Astrocyte of the spinal cord (primary cell): ENCODE results near the gene ARHGAP26.

Experiments used
- DNase-seq: peaks from one replicate; pipeline ENCODE4 v3.0.0; 2011; ENCODE audit warnings: low read depth, low spot score
- H3K4me3 ChIP-seq: 2 replicates; pipeline ENCODE4 v1.5.1; 2011; ENCODE audit warnings: low read depth, mild to moderate bottlenecking, low read length, moderate library complexity
- in situ Hi-C: cut with HindIII; loops from 2 replicates; pipeline ENCODE4 v1.10.0; 2017; ENCODE audit warnings: low sequenced_read_pairs
- TF ChIP-seq, protein P1 (sequence below): IDR thresholded peaks from 2 replicates; pipeline ENCODE4 v1.5.1; 2012; ENCODE audit warnings: low read depth, mild to moderate bottlenecking, low read length, inconsistent platforms

The ARHGAP26 gene

DNA sequence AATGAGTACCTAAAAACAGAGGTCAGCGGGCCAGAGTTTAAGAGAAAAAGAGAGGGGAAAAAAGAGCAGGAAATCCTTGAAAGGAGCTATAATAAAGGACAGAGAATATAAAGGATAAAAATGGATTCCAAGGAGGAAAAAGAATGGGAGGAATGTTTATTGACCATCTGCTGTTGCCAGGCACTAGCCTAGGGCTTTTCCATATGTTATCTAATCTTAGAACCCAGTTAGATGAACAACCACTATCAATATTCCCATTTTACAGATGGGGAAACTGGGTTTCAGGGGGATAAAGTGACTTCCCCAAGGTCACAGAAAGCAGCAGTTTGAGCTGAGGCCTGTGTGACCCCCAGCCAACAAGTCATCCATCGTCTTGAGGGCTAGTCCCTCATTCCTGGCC, 400.8 kb downstream of the ARHGAP26 start:
- no peak for DNase-seq

DNA sequence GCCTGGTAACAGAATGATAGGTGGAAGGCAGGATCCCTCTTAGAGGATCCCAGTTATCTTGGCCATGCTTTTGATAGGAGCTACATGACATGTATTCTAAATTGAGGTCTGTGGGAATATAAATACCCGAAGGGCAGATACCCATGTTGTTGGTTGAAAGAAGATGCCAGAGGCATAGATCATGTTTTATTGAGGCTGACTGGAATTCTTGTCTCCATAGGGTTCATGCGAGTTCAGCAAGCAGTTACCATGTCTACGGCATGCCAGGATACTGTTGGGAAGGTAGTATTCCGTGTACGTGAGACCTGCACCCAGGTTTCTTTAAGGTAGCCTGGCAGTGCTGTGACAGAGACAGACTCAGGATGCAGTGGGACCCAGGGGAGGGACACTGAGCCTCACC, 402.6 kb downstream of the ARHGAP26 start:
- in situ Hi-C loops: no loop called here
- H3K4me3 ChIP-seq: no peak overlapping the region
- TF ChIP-seq, protein P1, sequence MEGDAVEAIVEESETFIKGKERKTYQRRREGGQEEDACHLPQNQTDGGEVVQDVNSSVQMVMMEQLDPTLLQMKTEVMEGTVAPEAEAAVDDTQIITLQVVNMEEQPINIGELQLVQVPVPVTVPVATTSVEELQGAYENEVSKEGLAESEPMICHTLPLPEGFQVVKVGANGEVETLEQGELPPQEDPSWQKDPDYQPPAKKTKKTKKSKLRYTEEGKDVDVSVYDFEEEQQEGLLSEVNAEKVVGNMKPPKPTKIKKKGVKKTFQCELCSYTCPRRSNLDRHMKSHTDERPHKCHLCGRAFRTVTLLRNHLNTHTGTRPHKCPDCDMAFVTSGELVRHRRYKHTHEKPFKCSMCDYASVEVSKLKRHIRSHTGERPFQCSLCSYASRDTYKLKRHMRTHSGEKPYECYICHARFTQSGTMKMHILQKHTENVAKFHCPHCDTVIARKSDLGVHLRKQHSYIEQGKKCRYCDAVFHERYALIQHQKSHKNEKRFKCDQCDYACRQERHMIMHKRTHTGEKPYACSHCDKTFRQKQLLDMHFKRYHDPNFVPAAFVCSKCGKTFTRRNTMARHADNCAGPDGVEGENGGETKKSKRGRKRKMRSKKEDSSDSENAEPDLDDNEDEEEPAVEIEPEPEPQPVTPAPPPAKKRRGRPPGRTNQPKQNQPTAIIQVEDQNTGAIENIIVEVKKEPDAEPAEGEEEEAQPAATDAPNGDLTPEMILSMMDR: no peak
- DNase-seq: no peak

More for the DNA sequence above, 400.8 kb downstream of the ARHGAP26 start:
- in situ Hi-C loops: no loop called here
- H3K4me3 ChIP-seq: no peak overlapping the region
- TF ChIP-seq, protein P1: no peak

GRCh38 chr5:143173139-143173889, 403.1 kb downstream of the ARHGAP26 start:
- no peak overlapping the region for H3K4me3 ChIP-seq
- DNase-seq: no peak
- TF ChIP-seq, protein P1: no peak
- in situ Hi-C loops: no loop called here

DNA sequence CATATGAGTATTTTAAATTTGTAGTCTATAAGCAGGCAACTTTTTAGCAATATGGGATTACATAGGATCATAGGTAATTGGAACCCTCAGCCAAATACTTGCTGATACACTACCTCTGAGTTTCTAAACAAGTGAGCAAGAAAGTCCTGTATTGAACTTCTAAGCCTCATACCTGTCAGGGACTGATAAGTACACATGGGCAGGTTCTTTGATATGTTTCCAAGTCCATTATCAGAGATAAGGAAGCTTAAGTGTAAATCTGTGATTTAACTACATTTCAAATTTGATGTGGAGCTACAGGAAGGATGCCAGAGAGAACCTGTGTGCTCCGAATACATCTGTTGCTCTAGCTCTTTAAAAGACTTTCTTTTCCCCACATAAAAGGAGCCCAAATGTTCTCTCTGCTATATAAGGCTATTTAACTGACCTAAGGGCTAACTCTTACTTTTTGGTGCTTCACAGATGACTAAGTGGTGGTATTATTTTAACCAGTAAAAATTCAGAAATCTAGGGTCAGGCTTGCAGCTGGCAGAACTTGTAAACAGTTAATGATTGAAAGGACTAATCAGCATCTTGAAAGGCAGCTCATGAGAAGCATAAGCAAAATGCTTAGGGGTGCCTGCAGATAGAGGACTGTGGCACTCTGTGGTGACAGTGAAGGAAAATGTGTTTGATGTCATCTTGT, 404.7 kb downstream of the ARHGAP26 start:
- no peak overlapping the region for H3K4me3 ChIP-seq
- TF ChIP-seq, protein P1: no peak
- peak; percentile 32 for DNase-seq
- in situ Hi-C loops: no loop called here

DNA sequence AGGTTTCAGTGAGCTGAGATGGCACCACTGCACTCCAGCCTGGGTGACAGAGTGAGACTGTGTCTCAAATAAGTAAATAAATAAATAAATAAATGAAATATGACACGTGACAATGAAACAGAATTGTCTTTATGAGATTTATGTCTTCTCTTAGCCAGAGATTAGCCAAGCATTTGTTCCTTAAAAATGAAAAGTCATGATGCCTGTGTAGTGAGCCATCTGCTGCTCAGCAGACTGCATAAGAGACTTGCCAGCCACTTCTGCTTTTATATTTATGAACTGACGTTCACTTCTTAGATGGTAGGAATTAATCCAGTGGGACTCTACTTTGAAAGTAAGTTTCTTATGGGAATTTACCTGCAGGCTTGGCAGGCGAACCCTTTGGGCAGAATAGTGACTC, 405.9 kb downstream of the ARHGAP26 start:
- DNase-seq: no peak
- in situ Hi-C loops: no loop called here
- TF ChIP-seq, protein P1: no peak
- H3K4me3 ChIP-seq: no peak overlapping the region

GRCh38 chr5:143177263-143177983, 407.2 kb downstream of the ARHGAP26 start:
- in situ Hi-C loops: no loop called here
- DNase-seq: peak; percentile 96
- no peak overlapping the region for H3K4me3 ChIP-seq
- TF ChIP-seq, protein P1: no peak
